ENCODE measurements around the gene TBL3.

Gene TBL3

DNA sequence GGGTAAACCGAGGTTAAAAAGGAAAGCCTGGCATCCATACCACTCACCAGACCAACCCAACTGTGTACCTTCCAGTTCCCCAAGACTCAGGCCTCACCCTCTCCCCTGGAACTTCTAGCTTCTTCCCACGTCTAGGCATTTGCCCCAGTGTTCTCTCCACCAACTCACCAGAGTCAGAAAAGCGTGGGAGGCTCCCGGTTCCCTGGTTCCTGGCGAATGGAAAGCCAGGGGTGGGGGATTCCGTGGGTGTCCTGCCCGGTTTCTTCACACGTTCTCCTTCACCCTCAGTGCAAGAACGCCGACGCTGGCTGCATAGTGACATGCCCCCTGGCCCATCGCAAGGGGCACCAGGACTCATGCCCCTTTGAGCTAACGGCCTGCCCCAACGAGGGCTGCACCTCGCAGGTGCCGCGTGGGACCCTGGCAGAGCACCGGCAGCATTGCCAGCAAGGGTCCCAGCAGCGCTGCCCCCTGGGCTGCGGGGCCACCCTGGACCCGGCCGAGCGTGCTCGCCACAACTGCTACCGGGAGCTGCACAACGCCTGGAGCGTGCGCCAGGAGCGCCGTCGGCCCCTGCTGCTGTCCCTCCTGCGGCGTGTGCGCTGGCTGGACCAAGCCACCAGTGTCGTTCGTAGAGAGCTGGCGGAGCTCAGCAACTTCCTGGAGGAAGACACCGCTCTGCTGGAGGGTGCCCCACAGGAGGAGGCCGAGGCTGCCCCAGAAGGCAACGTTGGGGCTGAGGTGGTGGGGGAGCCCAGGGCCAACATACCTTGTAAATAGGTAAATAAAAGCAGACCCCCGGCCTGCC lies 3.5 kb upstream of the TBL3 start:
- Histone ChIP-seq H3K36me3 (ENCODE audit: insufficient read depth, low read length) (no peaks in the 10 kb centered on the region; the same call in 1 of the 2 replicates), H3K9me2 (replicated peaks; ENCODE audit: low read depth, low read length) (no peaks in the 10 kb centered on the region), H3K4me3 (ENCODE audit: low read length, poor library complexity, severe bottlenecking) (no peak overlapping the region), H2AFZ (ENCODE audit: low read length) (no peak overlapping the region), H3F3A (ENCODE audit: low read depth) (peaks cover 2% of the 10 kb centered on the region; the same call in 1 of the 2 replicates), H3K79me2 (ENCODE audit: insufficient read depth, low read length) (peaks cover 42% of the 10 kb centered on the region), H3K4me2 (ENCODE audit: low read depth, low read length, poor library complexity, severe bottlenecking) (no peak overlapping the region), H3K27me3 (ENCODE audit: insufficient read depth, low read length, poor library complexity, severe bottlenecking) (peaks cover 9% of the 10 kb centered on the region), H3K9ac (ENCODE audit: low read depth, low read length, poor library complexity, severe bottlenecking) (no peak overlapping the region), H4K20me1 (ENCODE audit: insufficient read depth, low read length, poor library complexity, severe bottlenecking) (peaks cover 10% of the 10 kb centered on the region), H3K9me3 (ENCODE audit: insufficient read depth, low read depth, low read length) (no peaks in the 10 kb centered on the region), H3K4me1 (ENCODE audit: insufficient read depth, low read length, poor library complexity, severe bottlenecking) (peaks cover 6% of the 10 kb centered on the region)
- TF ChIP-seq, protein P1, sequence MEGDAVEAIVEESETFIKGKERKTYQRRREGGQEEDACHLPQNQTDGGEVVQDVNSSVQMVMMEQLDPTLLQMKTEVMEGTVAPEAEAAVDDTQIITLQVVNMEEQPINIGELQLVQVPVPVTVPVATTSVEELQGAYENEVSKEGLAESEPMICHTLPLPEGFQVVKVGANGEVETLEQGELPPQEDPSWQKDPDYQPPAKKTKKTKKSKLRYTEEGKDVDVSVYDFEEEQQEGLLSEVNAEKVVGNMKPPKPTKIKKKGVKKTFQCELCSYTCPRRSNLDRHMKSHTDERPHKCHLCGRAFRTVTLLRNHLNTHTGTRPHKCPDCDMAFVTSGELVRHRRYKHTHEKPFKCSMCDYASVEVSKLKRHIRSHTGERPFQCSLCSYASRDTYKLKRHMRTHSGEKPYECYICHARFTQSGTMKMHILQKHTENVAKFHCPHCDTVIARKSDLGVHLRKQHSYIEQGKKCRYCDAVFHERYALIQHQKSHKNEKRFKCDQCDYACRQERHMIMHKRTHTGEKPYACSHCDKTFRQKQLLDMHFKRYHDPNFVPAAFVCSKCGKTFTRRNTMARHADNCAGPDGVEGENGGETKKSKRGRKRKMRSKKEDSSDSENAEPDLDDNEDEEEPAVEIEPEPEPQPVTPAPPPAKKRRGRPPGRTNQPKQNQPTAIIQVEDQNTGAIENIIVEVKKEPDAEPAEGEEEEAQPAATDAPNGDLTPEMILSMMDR (conservative IDR thresholded peaks at IDR 0.05; ENCODE audit: low read length), result no peak
- TF ChIP-seq EZH2phosphoT487 (IDR thresholded peaks at IDR 0.05; ENCODE audit: borderline replicate concordance), result no peak

DNA sequence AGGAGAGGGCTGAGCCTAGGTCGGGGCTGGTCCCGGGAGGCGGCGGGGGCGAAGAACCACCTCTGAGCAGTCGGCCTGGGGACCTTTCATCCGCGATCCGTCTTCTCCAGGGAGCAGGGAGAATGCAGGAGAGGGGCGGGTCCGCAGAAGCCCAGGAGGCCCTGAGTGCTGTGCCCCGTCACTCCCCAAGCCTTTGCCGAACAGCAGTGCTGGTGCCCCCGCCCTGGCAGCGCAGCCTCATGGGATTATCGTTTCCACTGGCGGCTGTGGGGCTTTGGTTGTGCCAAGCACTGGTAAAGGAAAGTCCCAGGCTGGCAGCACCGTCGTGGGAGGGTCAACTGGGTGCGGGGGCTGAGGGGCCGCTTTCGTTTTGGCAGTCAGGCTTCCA lies 631 bp downstream of the TBL3 start:
- Histone ChIP-seq H2AFZ (ENCODE audit: low read length) (no peak overlapping the region), H3K9me3 (ENCODE audit: insufficient read depth, low read depth, low read length) (no peaks in the 10 kb centered on the region), H3K4me3 (ENCODE audit: low read length, poor library complexity, severe bottlenecking) (peak overlapping the region; percentile 91), H3K4me2 (ENCODE audit: low read depth, low read length, poor library complexity, severe bottlenecking) (peak overlapping the region; percentile 75), H3K36me3 (ENCODE audit: insufficient read depth, low read length) (no peaks in the 10 kb centered on the region), H3K79me2 (ENCODE audit: insufficient read depth, low read length) (peaks cover 22% of the 10 kb centered on the region; the same call in 1 of the 2 replicates), H3F3A (ENCODE audit: low read depth) (peaks cover 2% of the 10 kb centered on the region; the same call in 1 of the 2 replicates), H3K4me1 (ENCODE audit: insufficient read depth, low read length, poor library complexity, severe bottlenecking) (no peaks in the 10 kb centered on the region), H3K27me3 (ENCODE audit: insufficient read depth, low read length, poor library complexity, severe bottlenecking) (no peaks in the 10 kb centered on the region), H4K20me1 (ENCODE audit: insufficient read depth, low read length, poor library complexity, severe bottlenecking) (no peaks in the 10 kb centered on the region), H3K9me2 (replicated peaks; ENCODE audit: low read depth, low read length) (no peaks in the 10 kb centered on the region), H3K9ac (ENCODE audit: low read depth, low read length, poor library complexity, severe bottlenecking) (peak overlapping the region; percentile 94)
- no peak for TF ChIP-seq EZH2phosphoT487 (IDR thresholded peaks at IDR 0.05; ENCODE audit: borderline replicate concordance)
- TF ChIP-seq, protein P1 (conservative IDR thresholded peaks at IDR 0.05; ENCODE audit: low read length), result no peak

DNA sequence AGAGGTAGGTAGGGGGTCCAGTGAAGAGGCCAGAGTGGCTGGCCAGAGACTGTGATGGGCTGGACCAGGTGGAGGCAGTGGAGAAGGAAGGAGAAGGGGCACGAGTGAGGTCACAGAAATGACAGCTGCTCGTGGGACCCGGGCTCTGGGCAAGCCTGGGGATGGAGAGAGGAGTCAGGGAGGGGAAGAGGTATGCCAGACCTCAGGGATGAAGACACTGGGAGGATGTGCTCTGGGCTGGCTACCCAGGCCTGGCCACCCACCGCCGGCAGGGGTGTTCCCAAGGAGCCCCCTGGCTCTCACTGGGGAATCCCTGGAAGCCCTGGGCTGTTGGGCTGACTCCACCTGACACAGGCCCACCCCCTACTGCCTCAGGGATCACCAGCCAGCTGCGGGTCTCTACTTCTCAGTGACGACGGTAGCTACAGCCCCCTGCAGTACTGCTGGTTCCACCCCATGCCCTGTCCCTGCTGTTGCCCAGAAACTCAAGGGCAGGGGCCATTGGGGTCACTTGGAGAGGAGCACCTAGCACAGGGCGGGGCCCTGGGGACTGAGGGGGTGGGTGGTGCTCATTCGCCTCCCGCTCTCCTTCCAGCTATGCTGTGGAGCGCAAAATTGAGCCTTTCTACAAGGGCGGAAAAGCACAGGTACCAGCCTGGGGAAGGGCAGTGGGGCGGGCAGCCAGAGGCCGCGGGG lies 1.8 kb downstream of the TBL3 start:
- Histone ChIP-seq H3K9ac (ENCODE audit: low read depth, low read length, poor library complexity, severe bottlenecking) (no peak overlapping the region), H3K4me3 (ENCODE audit: low read length, poor library complexity, severe bottlenecking) (no peak overlapping the region), H3K9me3 (ENCODE audit: insufficient read depth, low read depth, low read length) (no peaks in the 10 kb centered on the region), H3K4me2 (ENCODE audit: low read depth, low read length, poor library complexity, severe bottlenecking) (peak overlapping the region; percentile 75), H3K36me3 (ENCODE audit: insufficient read depth, low read length) (no peaks in the 10 kb centered on the region), H2AFZ (ENCODE audit: low read length) (no peak overlapping the region), H3K79me2 (ENCODE audit: insufficient read depth, low read length) (peaks cover 22% of the 10 kb centered on the region; the same call in 1 of the 2 replicates), H3F3A (ENCODE audit: low read depth) (peaks cover 2% of the 10 kb centered on the region; the same call in 1 of the 2 replicates), H3K9me2 (replicated peaks; ENCODE audit: low read depth, low read length) (no peaks in the 10 kb centered on the region), H3K4me1 (ENCODE audit: insufficient read depth, low read length, poor library complexity, severe bottlenecking) (no peaks in the 10 kb centered on the region), H3K27me3 (ENCODE audit: insufficient read depth, low read length, poor library complexity, severe bottlenecking) (no peaks in the 10 kb centered on the region), H4K20me1 (ENCODE audit: insufficient read depth, low read length, poor library complexity, severe bottlenecking) (no peaks in the 10 kb centered on the region)
- TF ChIP-seq, protein P1 (conservative IDR thresholded peaks at IDR 0.05; ENCODE audit: low read length), result no peak
- TF ChIP-seq EZH2phosphoT487 (IDR thresholded peaks at IDR 0.05; ENCODE audit: borderline replicate concordance), result no peak
